GM12873 (cell line): Measurements from ENCODE around the gene PRODH2.

Experiments
- TF ChIP-seq, protein P1 (sequence below): IDR thresholded peaks from 2 replicates; pipeline ENCODE4 v1.5.1; 2012; ENCODE audit warnings: low read depth, mild to moderate bottlenecking, moderate library complexity, low read length, control low read depth; ENCODE audit not compliant: insufficient read depth; ENCODE audit errors: missing control alignments

PRODH2 gene

DNA sequence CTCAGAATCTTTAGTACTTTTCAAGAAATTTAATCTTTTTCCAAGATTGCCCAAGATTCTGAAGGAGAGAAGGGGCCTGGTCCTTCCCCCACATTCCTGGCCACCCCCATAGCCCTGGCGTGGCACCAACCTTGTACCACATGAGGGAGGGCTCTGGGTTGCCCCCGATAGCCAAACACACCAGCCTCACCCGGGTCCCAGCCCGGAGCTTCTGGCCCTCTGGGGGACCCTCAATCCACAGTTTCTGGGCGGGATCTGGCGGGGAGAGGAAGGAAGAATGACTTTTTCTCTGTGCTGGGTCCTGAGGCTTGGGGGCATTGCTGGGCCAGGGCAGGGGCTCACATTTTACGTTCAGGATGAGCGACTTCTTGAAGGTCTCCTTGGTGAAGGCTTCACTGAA lies 35.3 kb upstream of the PRODH2 start:
- TF ChIP-seq, protein P1, sequence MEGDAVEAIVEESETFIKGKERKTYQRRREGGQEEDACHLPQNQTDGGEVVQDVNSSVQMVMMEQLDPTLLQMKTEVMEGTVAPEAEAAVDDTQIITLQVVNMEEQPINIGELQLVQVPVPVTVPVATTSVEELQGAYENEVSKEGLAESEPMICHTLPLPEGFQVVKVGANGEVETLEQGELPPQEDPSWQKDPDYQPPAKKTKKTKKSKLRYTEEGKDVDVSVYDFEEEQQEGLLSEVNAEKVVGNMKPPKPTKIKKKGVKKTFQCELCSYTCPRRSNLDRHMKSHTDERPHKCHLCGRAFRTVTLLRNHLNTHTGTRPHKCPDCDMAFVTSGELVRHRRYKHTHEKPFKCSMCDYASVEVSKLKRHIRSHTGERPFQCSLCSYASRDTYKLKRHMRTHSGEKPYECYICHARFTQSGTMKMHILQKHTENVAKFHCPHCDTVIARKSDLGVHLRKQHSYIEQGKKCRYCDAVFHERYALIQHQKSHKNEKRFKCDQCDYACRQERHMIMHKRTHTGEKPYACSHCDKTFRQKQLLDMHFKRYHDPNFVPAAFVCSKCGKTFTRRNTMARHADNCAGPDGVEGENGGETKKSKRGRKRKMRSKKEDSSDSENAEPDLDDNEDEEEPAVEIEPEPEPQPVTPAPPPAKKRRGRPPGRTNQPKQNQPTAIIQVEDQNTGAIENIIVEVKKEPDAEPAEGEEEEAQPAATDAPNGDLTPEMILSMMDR, result no peak

- TF ChIP-seq, protein P1, result no peak
Observed at GRCh38 chr19:35846038-35846668, 33.5 kb upstream of the PRODH2 start.

GRCh38 chr19:35845215-35846037 lies 32.8 kb upstream of the PRODH2 start:
- TF ChIP-seq, protein P1, result no peak

GRCh38 chr19:35844482-35845214 lies 32.0 kb upstream of the PRODH2 start:
- TF ChIP-seq, protein P1, result no peak

GRCh38 chr19:35843676-35844481 lies 31.2 kb upstream of the PRODH2 start:
- TF ChIP-seq, protein P1, result no peak

- TF ChIP-seq, protein P1, result no peak
Observed at GRCh38 chr19:35842666-35843272, 30.1 kb upstream of the PRODH2 start.
